GM12864 (cell line): ENCODE measurements around the gene CFAP69.

ENCODE experiments used
- DNase-seq: peaks from one replicate; pipeline ENCODE4 v3.0.0-alpha.2; 2011; ENCODE audit warnings: low read depth
- H3K4me3 ChIP-seq: 2 replicates; pipeline ENCODE4 v1.5.1; 2011; ENCODE audit warnings: mild to moderate bottlenecking, low read depth, low read length, control low read depth
- TF ChIP-seq, protein P1 (sequence below): IDR thresholded peaks from 2 replicates; pipeline ENCODE4 v1.5.1; 2011; ENCODE audit warnings: low read depth, mild to moderate bottlenecking, moderate library complexity, low read length, control low read depth, inconsistent platforms; ENCODE audit errors: missing control alignments

Gene CFAP69

DNA sequence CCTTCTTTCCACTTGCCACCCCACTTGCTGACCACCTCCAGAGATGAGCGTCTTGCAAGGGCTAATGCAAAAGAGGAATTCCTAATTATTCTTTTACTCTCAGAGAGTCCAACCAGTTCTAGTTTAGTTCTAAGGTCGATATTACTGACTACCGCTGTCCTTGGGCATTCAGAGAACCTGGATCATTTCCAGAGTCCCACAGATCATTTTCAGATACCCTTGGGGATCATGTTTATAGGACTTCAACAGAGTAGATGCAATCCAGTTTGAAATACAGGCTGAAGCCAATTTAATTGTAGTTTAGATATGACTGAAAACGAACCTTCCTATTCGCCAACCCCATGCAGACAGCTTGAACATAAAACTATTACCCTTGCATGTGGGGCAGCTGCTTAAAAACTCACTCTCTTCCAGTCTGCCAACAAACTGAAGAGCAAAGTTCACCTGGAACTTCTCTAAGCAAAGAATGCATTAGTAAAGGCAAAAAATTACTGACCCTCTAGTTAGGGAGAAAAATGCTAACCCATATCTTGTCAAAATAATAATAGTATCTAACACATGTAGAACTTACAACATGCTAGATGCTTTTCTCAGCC is 22.4 kb downstream of the CFAP69 start:
- no peak overlapping the region for H3K4me3 ChIP-seq
- DNase-seq, result no peak
- TF ChIP-seq, protein P1, sequence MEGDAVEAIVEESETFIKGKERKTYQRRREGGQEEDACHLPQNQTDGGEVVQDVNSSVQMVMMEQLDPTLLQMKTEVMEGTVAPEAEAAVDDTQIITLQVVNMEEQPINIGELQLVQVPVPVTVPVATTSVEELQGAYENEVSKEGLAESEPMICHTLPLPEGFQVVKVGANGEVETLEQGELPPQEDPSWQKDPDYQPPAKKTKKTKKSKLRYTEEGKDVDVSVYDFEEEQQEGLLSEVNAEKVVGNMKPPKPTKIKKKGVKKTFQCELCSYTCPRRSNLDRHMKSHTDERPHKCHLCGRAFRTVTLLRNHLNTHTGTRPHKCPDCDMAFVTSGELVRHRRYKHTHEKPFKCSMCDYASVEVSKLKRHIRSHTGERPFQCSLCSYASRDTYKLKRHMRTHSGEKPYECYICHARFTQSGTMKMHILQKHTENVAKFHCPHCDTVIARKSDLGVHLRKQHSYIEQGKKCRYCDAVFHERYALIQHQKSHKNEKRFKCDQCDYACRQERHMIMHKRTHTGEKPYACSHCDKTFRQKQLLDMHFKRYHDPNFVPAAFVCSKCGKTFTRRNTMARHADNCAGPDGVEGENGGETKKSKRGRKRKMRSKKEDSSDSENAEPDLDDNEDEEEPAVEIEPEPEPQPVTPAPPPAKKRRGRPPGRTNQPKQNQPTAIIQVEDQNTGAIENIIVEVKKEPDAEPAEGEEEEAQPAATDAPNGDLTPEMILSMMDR, result no peak

DNA sequence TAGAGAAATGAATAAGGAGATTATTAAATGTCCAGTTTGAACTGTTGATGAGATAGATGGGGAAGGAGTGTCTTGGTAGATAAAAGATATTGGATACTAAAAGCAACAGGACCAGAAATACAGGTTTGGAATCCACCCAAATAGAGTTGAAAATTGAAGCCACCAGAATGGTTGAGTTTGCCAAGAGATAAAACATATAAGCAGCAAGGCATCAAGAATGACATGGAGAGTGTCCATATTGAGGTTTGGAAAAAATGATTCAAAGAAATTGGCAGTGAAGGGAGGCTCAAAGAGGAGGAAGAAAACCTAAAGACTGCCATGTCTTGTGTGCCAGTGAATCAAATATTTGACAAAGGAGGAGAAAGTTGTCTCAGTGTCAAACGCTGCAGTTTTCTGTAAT is 24.2 kb downstream of the CFAP69 start:
- no peak for DNase-seq
- TF ChIP-seq, protein P1, result no peak
- no peak overlapping the region for H3K4me3 ChIP-seq

DNA sequence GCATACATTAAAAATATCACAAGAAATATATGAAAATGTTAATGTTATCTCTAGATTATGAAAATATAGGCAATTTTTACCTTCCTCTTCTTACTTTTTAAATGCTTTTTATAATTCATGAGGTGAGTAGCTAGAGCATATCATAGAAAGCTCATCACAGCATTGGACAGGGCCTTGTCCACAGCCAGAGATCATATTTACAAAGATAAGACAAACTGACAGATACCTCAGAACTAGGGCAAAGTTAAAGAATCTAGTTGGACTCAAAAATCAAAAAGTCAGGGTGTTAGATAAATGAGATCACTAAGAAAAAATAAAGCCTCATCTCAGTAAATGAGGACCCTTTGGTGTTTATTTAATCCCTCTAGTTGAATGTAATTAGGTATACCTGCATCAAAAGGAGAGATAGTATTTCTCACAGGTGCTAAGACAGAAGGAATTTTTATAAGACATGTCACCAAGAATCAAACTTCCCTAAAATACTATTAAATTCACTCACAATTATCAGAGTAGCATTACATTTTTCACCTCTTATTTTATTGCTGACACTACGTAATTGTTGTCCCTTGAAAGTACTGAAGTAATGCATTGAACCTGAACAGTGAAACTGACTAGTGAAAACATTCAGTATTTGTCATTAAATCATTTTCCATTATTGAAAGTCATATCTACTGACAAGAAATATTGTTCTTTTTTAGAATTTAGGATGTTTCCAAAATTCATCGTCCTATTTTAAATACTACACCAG is 25.6 kb downstream of the CFAP69 start:
- no peak for DNase-seq
- H3K4me3 ChIP-seq, result no peak overlapping the region
- TF ChIP-seq, protein P1, result no peak

DNA sequence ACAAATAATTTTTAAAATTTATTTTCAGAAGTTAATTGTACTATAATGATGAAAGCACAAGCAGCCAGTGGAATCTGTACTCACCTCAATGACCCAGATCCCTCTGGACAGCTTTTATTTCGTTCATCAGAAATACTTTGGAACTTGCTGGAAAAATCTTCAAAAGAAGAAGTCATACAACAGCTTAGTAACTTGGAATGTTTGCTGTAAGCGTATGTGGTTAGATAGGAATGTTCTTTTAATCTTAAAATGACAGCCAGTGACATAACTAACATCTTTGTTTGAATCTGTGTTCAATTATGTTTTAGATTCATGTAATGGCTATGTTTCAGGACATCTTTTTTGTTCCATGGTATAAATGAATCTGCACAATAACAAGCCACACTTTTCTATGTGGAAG is 26.8 kb downstream of the CFAP69 start:
- DNase-seq, result no peak
- no peak overlapping the region for H3K4me3 ChIP-seq
- TF ChIP-seq, protein P1, result no peak

DNA sequence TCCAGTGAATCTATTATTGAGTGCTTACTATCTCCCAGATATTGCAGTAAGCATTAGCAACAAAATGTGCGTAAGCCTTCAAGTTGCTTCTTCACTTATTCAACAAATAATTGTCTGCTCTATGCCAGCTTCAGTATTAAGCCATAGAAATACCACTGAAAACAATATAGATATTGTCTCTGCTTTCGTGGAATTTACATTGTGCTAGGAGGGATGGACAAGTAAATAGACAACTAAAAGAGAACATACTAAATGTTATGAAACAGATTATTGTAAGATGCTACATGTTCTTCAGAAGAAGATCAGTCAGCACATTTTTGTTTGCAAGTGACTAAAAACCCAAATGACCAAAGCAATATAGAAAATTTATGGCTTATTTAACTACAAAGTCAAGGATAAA is 27.3 kb downstream of the CFAP69 start:
- DNase-seq, result no peak
- no peak overlapping the region for H3K4me3 ChIP-seq
- TF ChIP-seq, protein P1, result no peak

DNA sequence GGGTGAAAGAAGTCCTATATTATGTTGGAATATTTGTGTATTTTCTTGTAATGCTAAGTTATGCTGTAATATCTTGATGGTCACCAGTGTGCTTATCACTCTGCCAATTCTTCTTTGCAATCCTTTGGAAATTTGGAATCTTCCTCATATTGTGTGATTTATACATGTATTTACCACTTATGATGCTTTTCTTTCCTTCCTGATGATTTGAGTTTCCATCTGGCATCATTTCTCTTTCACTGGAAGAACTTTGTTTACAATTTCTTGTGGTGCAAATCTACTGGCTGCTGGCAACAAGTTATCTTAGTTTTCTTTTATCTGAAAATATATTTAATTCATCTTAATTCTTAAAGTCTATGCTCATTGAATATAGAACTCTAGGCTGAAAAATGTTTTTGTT is 29.2 kb downstream of the CFAP69 start:
- DNase-seq, result no peak
- H3K4me3 ChIP-seq, result no peak overlapping the region
- TF ChIP-seq, protein P1, result no peak
